GM13976 (cell line): ENCODE measurements around the gene NIN.
A peak's percentile ranks its signal among the peaks of the same experiment; 100 is the strongest.

Experiments used
- DNase-seq: peaks from one replicate; pipeline ENCODE4 v3.0.0; 2012; ENCODE audit warnings: low spot score
- CTCF ChIP-seq: IDR thresholded peaks from 2 replicates; pipeline ENCODE4 v1.5.1; 2012; ENCODE audit warnings: borderline replicate concordance, mild to moderate bottlenecking; ENCODE audit not compliant: insufficient read depth; ENCODE audit errors: extremely low read depth, missing control alignments, control extremely low read depth
- in situ Hi-C: fragments of 300-500 bp; cut with MboI; formaldehyde crosslinking; loops from one replicate; pipeline ENCODE4 v1.12.0; 2022; ENCODE audit warnings: low sequenced_read_pairs, mixed read lengths, inconsistent platforms; ENCODE audit not compliant: unreplicated experiment

Gene NIN

GRCh38 chr14:50728836-50729235, 102.1 kb downstream of the NIN start:
- in situ Hi-C loops, result no loop called here
- TF ChIP-seq CTCF, result no peak
- no peak for DNase-seq

GRCh38 chr14:50726372-50727107, 104.4 kb downstream of the NIN start:
- in situ Hi-C loops, result no loop called here
- no peak for TF ChIP-seq CTCF
- DNase-seq, result peak; percentile 40

GRCh38 chr14:50725761-50726160, 105.2 kb downstream of the NIN start:
- DNase-seq, result no peak
- in situ Hi-C loops, result no loop called here
- no peak for TF ChIP-seq CTCF

- TF ChIP-seq CTCF, result no peak
- no peak for DNase-seq
- in situ Hi-C loops, result no loop called here
Observed at GRCh38 chr14:50719911-50720759, 110.8 kb downstream of the NIN start.

GRCh38 chr14:50718949-50719348, 112.0 kb downstream of the NIN start:
- TF ChIP-seq CTCF, result no peak
- in situ Hi-C loops, result no loop called here
- no peak for DNase-seq

- in situ Hi-C loops, result no loop called here
- TF ChIP-seq CTCF, result no peak
- DNase-seq, result no peak
Observed at GRCh38 chr14:50717811-50718210, 113.2 kb downstream of the NIN start.
